MCF 10A (cell line): ENCODE data around the gene WDR18. TPM values are rescaled to one million over a fixed set of nuclear protein-coding genes. Genes with fewer than 3 reads are reported as not detected.

Source experiments
- Bru-seq: library from RNA; stranded (reverse); fragments of 400-500 nt; gene quantifications from one replicate; lab custom pipeline; 2021; lab: Mats Ljungman, UMichigan
- BruChase-seq, 2 experiments: library from RNA; stranded (reverse); fragments of 400-500 nt; gene quantifications; one replicate each; lab custom pipeline; 2021; lab: Mats Ljungman, UMichigan
- BruUV-seq: library from RNA; stranded (reverse); fragments of 400-500 nt; replicated peaks from 2 replicates; lab custom pipeline; 2021; lab: Mats Ljungman, UMichigan
- CTCF ChIA-PET: fragments of 300-600 bp; sonication (Branson Sonifier 250); formaldehyde crosslinking; extraction: SDS; loops from one replicate; lab custom pipeline; 2021; ENCODE audit warnings: antibody characterized with exemption, inconsistent platforms; lab: Yijun Ruan, JAX
- POLR2A ChIA-PET: fragments of 300-600, 350-650 bp; sonication (Branson Sonifier 250); formaldehyde crosslinking; extraction: SDS; loops from one replicate; lab custom pipeline; 2020; ENCODE audit warnings: antibody characterized with exemption, inconsistent platforms; lab: Yijun Ruan, JAX
- DNase-seq: peaks from one replicate; pipeline ENCODE4 v3.0.0-alpha.2; 2018; ENCODE audit not compliant: unreplicated experiment
- H3K27ac Mint-ChIP-seq: one replicate; pipeline ENCODE4 v1.8.0; 2022; ENCODE audit warnings: mild to moderate bottlenecking, low read depth, mixed read lengths; ENCODE audit not compliant: unreplicated experiment
- H3K27me3 Mint-ChIP-seq: one replicate; pipeline ENCODE4 v1.8.0; 2022; ENCODE audit warnings: mixed read lengths; ENCODE audit not compliant: insufficient read depth, unreplicated experiment
- H3K36me3 Mint-ChIP-seq: one replicate; pipeline ENCODE4 v1.8.0; 2022; ENCODE audit warnings: mild to moderate bottlenecking, moderate library complexity, mixed read lengths; ENCODE audit not compliant: insufficient read depth, unreplicated experiment
- H3K4me1 Mint-ChIP-seq: one replicate; pipeline ENCODE4 v1.8.0; 2022; ENCODE audit warnings: mixed read lengths; ENCODE audit not compliant: insufficient read depth, unreplicated experiment
- H3K4me3 Mint-ChIP-seq: one replicate; pipeline ENCODE4 v1.8.0; 2022; ENCODE audit warnings: mild to moderate bottlenecking, moderate library complexity, mixed read lengths; ENCODE audit not compliant: unreplicated experiment
- H3K9me3 Mint-ChIP-seq: one replicate; pipeline ENCODE4 v1.8.0; 2022; ENCODE audit warnings: mixed read lengths; ENCODE audit not compliant: unreplicated experiment
- CTCF ChIP-seq: fragments of 200-600 bp; IDR thresholded peaks from one replicate; pipeline ENCODE4 v1.8.0; 2022; ENCODE audit warnings: antibody characterized with exemption, mild to moderate bottlenecking; ENCODE audit not compliant: unreplicated experiment
- intact Hi-C: fragments of 100-400 bp; cut with micrococcal nuclease; formaldehyde crosslinking; loops from 2 replicates; pipeline ENCODE4 v1.14.1; 2022
- long read RNA-seq: library from polyadenylated mRNA; stranded (forward); transcript quantifications from one replicate; pipeline ENCODE4 v2.0.0, GENCODE V29; 2022
- total RNA-seq: library from RNA; stranded (reverse); gene quantifications from 2 replicates; pipeline ENCODE4 v1.2.3, GENCODE V29; 2022

Gene WDR18
- total RNA-seq, result 81.9 and 96.7 TPM in 2 replicates
- percentile 53 among the genes with signal in this experiment for Bru-seq, nascent RNA
- percentile 62 among the genes with signal in this experiment for BruChase-seq, experiment 1, labeled RNA remaining after a 6-hour chase
- BruChase-seq, experiment 2, labeled RNA remaining after a 2-hour chase, result percentile 51 among the genes with signal in this experiment
- long read RNA-seq, transcript WDR18-204 (9 exons, 1,465 nt), result minor isoform, 9 of 425 reads
- long read RNA-seq, transcript WDR18-202 (10 exons, 1,608 nt), result major isoform, 379 of 425 reads
- long read RNA-seq, partial matches to known transcripts, result 5 of 425 reads
- long read RNA-seq, other reads (novel, unspliced or antisense), result 29 of 425 reads

GRCh38 chr19:984165-984967 is at the start of gene WDR18:
Gene WDR18, plus strand, starts transcription at chr19:984345. Its CDS starts 9 bp downstream, at chr19:984354.
- peaks cover 35% of the 10 kb centered on the region for H3K36me3 Mint-ChIP-seq
- H3K9me3 Mint-ChIP-seq, result no peaks in the 10 kb centered on the region
- BruUV-seq, result no TSS peak
- CTCF ChIA-PET, result interaction anchor here (0.6 to 5.6 kb wide), 12 partner anchors 11 to 420 kb away, joined by 3 to 83 read pairs (median 4); no protein-coding TSS in a partner anchor
- intact Hi-C loops, result loop anchor here (5.0 to 10.0 kb wide), 2 partner anchors 130 to 212 kb away; partner anchors contain the start of genes CFD and ELANE
- TF ChIP-seq CTCF, result no peak
- peak within 1 kb of the TSS; percentile 94 for H3K27ac Mint-ChIP-seq
- peak; percentile 89 for DNase-seq
- POLR2A ChIA-PET, result interaction anchor here (0.5 to 2.8 kb wide), 25 partner anchors 9 to 901 kb away, joined by 3 to 32 read pairs (median 4); partner anchors contain the start of genes ABHD17A, CIRBP, CNN2 and MED16
- H3K27me3 Mint-ChIP-seq, result no peaks in the 10 kb centered on the region
- H3K4me3 Mint-ChIP-seq, result peak within 1 kb of the TSS; percentile 97
- H3K4me1 Mint-ChIP-seq, result peaks cover 11% of the 10 kb centered on the region

GRCh38 chr19:934865-935479 is 49.2 kb upstream of the WDR18 start:
- Mint-ChIP-seq H3K9me3 (no peaks in the 10 kb centered on the region), H3K27me3 (no peaks in the 10 kb centered on the region), H3K36me3 (peaks cover 26% of the 10 kb centered on the region), H3K4me3 (no peak overlapping the region), H3K4me1 (peaks cover 21% of the 10 kb centered on the region), H3K27ac (no peak overlapping the region)
- ChIA-PET CTCF (interaction anchor here (0.6 to 1.6 kb wide), 2 partner anchors 36 to 164 kb away, joined by 3 to 4 read pairs; no protein-coding TSS in a partner anchor), POLR2A (interaction anchor here (0.8 kb wide), 1 partner anchor 49 kb away, joined by 3 read pairs; the partner anchor contains the start of gene WDR18)
- DNase-seq, result peak; percentile 90
- intact Hi-C loops, result no loop called here
- BruUV-seq, result no TSS peak
- TF ChIP-seq CTCF, result no peak

GRCh38 chr19:936175-936546 is 48.0 kb upstream of the WDR18 start:
- no peak overlapping the region for H3K27ac Mint-ChIP-seq
- no peaks in the 10 kb centered on the region for H3K27me3 Mint-ChIP-seq
- ChIA-PET POLR2A (interaction anchor here (1.0 kb wide), 1 partner anchor 13 kb away, joined by 3 read pairs; no protein-coding TSS in a partner anchor), CTCF (interaction anchor here (0.7 to 1.6 kb wide), 2 partner anchors 13 to 35 kb away, joined by 3 to 4 read pairs; no protein-coding TSS in a partner anchor)
- H3K36me3 Mint-ChIP-seq, result peaks cover 22% of the 10 kb centered on the region
- no peak for TF ChIP-seq CTCF
- H3K4me1 Mint-ChIP-seq, result peaks cover 26% of the 10 kb centered on the region
- no peak overlapping the region for H3K4me3 Mint-ChIP-seq
- DNase-seq, result no peak
- BruUV-seq, result no TSS peak
- intact Hi-C loops, result no loop called here
- no peaks in the 10 kb centered on the region for H3K9me3 Mint-ChIP-seq
